K562 (cell line): ENCODE results near the gene C2CD2L. TPM values are rescaled to one million over a fixed set of nuclear protein-coding genes. Genes with fewer than 3 reads are reported as not detected.

Experiments used
- IFI16 ChIP-seq: fragments of 250-450 bp; sonication (Bioruptor Pico); IDR thresholded peaks from 2 replicates; pipeline ENCODE4 v2.1.2; 2022; ENCODE audit warnings: mild to moderate bottlenecking, inconsistent platforms
- TBL1XR1 ChIP-seq, 2 experiments: IDR thresholded peaks; 2 replicates each; pipeline ENCODE4 v1.6.1; 2012; ENCODE audit warnings: improper control_type of control experiment in 2 of 2, low read length in 2 of 2, mild to moderate bottlenecking in 1 of 2
- ZNF407 ChIP-seq: fragments of 450-650 bp; IDR thresholded peaks from 2 replicates; pipeline ENCODE4 v1.6.1; 2016; ENCODE audit warnings: low read depth
- polyA plus RNA-seq, 8 experiments: library from polyadenylated mRNA; depleted of rRNA in 4 of 8; stranded (reverse) in 5 of 8; unstranded in 3 of 8; fragments of >200 nt; fragmentation: Nextera tagmentation in 2 of 8; fragmentation: Illumina TruSeq in 1 of 8; extraction: Ambion mirVana in 2 of 8; extraction: Trizol in 1 of 8; gene quantifications; 2 replicates each; pipeline versions ENCODE4 v1.2.1 to v1.2.3, GENCODE V29; 2011 to 2014; ENCODE audit warnings: inconsistent platforms in 1 of 8, missing spikeins in 1 of 8
- total RNA-seq, 7 experiments: library from RNA; depleted of rRNA in 6 of 7; stranded (reverse); fragments of >200 nt in 6 of 7; fragmentation: Illumina TruSeq in 2 of 7; extraction: Trizol in 2 of 7; gene quantifications; 2 replicates each; pipeline versions ENCODE4 v1.2.1 to v1.2.3, GENCODE V29; 2011 to 2021; ENCODE audit warnings: low replicate concordance in 1 of 7
- TF ChIP-seq, protein P1 (sequence below), 2 experiments: fragments of 450-650 bp; IDR thresholded peaks; 2 replicates each; pipeline ENCODE4 v1.6.1; 2016; ENCODE audit warnings: mild to moderate bottlenecking in 2 of 2, borderline replicate concordance in 1 of 2, low read depth in 1 of 2, moderate library complexity in 1 of 2
- TF ChIP-seq, protein P2 (sequence below): IDR thresholded peaks from 3 replicates; pipeline ENCODE4 v1.6.1; 2011; ENCODE audit warnings: borderline replicate concordance, mild to moderate bottlenecking, moderate library complexity; ENCODE audit not compliant: insufficient read length; ENCODE audit errors: extremely low read depth

Gene C2CD2L
- total and polyA plus RNA-seq, 9 of the 15 experiments (the other 6 are each of a cell fraction or from before 2014, with no cell fraction given), result 0.66 to 41.2 (median 14.8) TPM

DNA sequence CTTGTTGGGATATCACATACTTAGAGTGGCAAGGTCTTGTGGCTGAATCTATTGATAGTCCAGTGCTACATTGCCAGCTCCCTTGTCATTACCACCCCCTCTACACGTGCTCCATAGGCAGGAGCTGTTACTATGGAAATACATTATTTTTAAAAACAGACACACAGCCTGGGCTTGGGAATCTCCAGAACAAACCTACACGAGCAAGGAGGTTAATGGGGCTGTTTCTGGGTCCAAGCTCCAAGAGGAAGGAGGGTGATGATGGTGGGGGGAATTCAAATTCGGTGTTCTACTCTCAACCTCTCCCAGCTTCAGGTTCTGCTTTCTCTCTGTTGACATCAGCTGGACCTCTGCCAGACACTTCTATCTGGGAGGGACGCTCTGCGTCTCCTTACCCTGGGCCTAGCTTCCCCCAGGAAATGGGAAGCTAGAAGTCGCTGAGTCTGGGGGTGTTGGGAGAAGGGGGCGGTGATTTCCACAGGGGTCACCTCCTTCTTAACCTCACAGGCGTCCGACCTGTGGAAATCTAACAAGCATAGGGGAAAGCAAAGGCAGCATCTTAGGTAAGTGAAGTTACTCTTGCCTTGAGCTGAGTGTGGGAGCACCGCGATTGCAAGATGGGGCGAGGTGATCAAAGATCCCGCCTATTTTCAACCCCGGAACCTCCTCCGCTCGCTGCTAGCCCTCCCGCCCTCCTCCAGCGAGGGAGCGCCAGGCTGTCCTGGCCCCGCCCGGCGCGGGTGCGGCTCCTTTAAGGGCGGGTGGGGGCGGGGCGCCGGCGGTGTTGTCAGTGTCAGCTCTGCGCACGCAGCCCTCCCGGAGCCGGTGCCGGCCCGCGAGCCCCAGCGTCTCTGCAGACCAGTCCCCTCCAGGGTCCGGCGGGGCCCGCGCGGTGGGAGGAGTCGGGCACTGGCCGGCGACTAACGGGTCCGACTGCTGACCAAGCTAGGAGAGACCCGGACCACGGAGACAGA lies at the start of gene C2CD2L (continued):
- TF ChIP-seq, protein P1, sequence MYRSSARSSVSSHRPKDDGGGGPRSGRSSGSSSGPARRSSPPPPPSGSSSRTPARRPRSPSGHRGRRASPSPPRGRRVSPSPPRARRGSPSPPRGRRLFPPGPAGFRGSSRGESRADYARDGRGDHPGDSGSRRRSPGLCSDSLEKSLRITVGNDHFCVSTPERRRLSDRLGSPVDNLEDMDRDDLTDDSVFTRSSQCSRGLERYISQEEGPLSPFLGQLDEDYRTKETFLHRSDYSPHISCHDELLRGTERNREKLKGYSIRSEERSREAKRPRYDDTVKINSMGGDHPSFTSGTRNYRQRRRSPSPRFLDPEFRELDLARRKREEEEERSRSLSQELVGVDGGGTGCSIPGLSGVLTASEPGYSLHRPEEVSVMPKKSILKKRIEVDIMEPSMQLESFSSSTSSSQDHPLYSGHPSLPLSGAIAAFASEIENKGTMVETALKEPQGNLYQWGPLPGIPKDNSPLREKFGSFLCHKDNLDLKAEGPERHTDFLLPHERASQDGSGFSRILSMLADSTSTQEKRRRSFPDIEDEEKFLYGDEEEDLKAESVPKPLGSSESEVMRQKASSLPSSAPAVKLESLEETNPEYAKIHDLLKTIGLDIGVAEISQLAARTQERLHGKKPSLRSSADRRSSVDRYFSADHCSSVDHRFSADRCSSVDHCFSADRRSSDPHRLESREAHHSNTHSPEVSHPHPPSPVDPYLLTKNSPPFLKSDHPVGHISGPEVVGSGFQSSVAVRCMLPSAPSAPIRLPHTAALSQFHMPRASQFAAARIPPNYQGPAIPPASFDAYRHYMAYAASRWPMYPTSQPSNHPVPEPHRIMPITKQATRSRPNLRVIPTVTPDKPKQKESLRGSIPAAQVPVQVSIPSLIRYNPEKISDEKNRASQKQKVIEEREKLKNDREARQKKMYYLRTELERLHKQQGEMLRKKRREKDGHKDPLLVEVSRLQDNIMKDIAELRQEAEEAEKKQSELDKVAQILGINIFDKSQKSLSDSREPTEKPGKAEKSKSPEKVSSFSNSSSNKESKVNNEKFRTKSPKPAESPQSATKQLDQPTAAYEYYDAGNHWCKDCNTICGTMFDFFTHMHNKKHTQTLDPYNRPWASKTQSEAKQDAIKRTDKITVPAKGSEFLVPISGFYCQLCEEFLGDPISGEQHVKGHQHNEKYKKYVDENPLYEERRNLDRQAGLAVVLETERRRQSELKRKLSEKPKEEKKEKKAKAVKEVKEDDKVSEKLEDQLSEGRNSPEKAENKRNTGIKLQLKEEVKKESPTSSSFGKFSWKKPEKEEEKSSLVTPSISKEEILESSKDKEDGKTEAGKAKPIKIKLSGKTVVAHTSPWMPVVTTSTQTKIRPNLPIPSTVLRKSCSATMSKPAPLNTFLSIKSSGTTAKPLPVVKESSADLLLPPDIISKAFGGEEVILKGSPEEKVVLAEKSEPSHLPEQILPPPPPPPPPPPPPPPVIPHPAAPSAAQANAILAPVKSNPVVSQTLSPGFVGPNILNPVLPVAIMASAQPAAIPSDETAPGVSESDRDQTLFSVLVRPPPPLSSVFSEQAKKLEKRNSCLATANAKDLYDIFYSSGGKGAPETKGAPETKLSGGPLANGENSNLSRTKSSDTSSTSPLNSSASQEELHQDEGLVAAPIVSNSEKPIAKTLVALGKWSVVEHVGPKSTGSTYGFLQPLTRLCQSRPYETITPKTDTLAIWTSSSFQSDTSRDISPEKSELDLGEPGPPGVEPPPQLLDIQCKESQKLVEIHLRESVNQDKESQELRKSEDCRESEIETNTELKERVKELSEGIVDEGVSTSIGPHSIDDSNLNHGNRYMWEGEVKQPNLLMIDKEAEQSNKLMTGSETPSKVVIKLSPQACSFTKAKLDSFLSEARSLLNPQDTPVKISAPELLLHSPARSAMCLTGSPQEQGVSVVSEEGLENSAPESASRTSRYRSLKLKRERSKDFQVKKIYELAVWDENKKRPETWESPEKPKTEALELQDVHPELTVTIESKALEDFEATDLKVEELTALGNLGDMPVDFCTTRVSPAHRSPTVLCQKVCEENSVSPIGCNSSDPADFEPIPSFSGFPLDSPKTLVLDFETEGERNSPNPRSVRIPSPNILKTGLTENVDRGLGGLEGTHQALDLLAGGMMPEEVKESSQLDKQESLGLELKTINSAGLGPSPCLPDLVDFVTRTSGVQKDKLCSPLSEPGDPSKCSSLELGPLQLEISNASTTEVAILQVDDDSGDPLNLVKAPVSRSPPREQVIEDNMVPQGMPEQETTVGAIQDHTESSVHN (IDR thresholded peaks at IDR 0.05; ENCODE audit: borderline replicate concordance in 1 of 2, low read depth in 1 of 2), result no peak
- TF ChIP-seq, protein P2, sequence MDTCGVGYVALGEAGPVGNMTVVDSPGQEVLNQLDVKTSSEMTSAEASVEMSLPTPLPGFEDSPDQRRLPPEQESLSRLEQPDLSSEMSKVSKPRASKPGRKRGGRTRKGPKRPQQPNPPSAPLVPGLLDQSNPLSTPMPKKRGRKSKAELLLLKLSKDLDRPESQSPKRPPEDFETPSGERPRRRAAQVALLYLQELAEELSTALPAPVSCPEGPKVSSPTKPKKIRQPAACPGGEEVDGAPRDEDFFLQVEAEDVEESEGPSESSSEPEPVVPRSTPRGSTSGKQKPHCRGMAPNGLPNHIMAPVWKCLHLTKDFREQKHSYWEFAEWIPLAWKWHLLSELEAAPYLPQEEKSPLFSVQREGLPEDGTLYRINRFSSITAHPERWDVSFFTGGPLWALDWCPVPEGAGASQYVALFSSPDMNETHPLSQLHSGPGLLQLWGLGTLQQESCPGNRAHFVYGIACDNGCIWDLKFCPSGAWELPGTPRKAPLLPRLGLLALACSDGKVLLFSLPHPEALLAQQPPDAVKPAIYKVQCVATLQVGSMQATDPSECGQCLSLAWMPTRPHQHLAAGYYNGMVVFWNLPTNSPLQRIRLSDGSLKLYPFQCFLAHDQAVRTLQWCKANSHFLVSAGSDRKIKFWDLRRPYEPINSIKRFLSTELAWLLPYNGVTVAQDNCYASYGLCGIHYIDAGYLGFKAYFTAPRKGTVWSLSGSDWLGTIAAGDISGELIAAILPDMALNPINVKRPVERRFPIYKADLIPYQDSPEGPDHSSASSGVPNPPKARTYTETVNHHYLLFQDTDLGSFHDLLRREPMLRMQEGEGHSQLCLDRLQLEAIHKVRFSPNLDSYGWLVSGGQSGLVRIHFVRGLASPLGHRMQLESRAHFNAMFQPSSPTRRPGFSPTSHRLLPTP, result no peak
- TF ChIP-seq ZNF407 (no peak), IFI16 (CRISPR knock-in tag) (no peak), TBL1XR1 (IDR thresholded peaks at IDR 0.05; ENCODE audit: low read length in 2 of 2) (peak in 1 of 2 experiments; percentile 33; a peak in 1 of 4 replicates)
